AG04449 (cell line): ENCODE measurements around the gene GRID1.
A peak's percentile ranks its signal among the peaks of the same experiment; 100 is the strongest.

Source experiments
- CTCF ChIA-PET: fragments of 350-600 bp; formaldehyde crosslinking; extraction: SDS; loops from one replicate; lab custom pipeline; 2021; ENCODE audit warnings: antibody characterized with exemption; lab: Yijun Ruan, JAX
- POLR2A ChIA-PET: fragments of 400-600, 350-600 bp; formaldehyde crosslinking; extraction: SDS; loops from one replicate; lab custom pipeline; 2020; ENCODE audit warnings: antibody characterized with exemption, inconsistent platforms; lab: Yijun Ruan, JAX
- DNase-seq: peaks from one replicate; pipeline ENCODE4 v3.0.0-alpha.2; 2010; ENCODE audit warnings: low read depth, low spot score
- H3K4me3 ChIP-seq: 2 replicates; pipeline ENCODE4 v1.5.1; 2011; ENCODE audit warnings: low read depth, mild to moderate bottlenecking, control low read depth, low read length
- TF ChIP-seq, protein P1 (sequence below): IDR thresholded peaks from one replicate; pipeline ENCODE4 v1.5.1; 2011; ENCODE audit warnings: mild to moderate bottlenecking, moderate library complexity, low read length, control low read depth, inconsistent platforms; ENCODE audit not compliant: insufficient read depth; ENCODE audit errors: missing control alignments

GRID1 gene

DNA sequence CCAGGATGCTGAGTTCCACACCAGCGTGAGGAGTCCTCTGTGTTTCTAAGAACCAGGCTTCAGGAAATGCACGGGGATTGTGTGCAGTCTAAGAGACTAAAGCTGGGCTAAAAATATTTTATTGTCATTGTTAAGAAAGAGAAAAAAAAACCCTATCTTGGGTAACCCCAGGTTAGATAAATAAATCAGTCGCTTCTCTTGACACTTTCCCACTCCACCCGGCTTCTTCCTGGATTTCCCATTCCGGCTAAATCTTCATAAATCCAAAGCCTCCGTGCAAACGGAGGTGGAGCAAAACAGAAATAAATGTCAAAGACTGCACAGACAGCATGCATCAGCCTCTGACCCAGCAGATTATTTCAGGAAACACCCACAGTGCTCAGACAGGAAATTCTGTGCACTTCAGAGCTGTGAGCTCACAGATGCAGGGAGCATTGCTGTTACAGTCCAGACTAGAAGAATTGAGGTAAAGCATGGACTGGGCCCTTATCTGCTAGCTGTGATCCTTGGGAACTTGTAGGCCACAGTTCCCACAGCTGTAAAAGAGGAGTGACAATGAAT lies 44.8 kb upstream of the GRID1 start:
- CTCF ChIA-PET, result interaction anchor here (0.8 to 2.5 kb wide), 3 partner anchors 10 to 173 kb away, joined by 3 to 24 read pairs (median 9); no protein-coding TSS in a partner anchor
- peak; percentile 61 for DNase-seq
- TF ChIP-seq, protein P1, sequence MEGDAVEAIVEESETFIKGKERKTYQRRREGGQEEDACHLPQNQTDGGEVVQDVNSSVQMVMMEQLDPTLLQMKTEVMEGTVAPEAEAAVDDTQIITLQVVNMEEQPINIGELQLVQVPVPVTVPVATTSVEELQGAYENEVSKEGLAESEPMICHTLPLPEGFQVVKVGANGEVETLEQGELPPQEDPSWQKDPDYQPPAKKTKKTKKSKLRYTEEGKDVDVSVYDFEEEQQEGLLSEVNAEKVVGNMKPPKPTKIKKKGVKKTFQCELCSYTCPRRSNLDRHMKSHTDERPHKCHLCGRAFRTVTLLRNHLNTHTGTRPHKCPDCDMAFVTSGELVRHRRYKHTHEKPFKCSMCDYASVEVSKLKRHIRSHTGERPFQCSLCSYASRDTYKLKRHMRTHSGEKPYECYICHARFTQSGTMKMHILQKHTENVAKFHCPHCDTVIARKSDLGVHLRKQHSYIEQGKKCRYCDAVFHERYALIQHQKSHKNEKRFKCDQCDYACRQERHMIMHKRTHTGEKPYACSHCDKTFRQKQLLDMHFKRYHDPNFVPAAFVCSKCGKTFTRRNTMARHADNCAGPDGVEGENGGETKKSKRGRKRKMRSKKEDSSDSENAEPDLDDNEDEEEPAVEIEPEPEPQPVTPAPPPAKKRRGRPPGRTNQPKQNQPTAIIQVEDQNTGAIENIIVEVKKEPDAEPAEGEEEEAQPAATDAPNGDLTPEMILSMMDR, result no peak
- POLR2A ChIA-PET, result interaction anchor here (0.6 to 2.3 kb wide), 4 partner anchors 11 to 498 kb away, joined by 3 to 15 read pairs (median 3); no protein-coding TSS in a partner anchor
- no peak overlapping the region; the same call in 1 of the 2 replicates for H3K4me3 ChIP-seq

DNA sequence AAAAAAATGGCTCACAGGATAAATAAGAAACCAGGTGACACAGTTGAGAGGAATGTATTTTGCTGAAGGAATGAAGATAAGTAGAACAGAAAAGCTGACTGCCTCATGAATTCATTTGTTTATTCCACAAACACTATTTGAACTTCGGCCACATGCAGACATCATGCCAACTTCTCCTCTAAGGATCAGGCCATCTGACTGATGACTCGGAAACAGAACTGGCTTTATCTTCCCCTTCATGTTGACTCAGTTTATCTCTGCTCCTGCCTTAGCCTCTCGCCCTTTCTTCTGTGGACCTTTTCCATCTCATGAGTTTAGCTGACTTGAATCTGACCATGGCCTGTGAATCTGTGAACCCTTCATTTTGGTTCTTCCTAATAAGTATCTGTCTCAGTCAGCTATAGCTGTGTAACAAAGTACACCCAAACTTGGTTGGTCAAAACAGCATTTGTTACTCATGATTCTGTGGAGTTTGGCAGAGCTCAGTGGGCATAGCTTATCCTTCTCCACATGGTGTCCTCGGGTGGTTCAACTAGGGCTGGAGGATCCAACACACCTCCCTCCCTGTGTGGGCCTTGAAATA lies 44.0 kb upstream of the GRID1 start:
- CTCF ChIA-PET, result interaction anchor here (2.4 to 2.5 kb wide), 2 partner anchors 9 to 174 kb away, joined by 9 to 24 read pairs; no protein-coding TSS in a partner anchor
- peak; percentile 59 for DNase-seq
- POLR2A ChIA-PET, result interaction anchor here (2.3 kb wide), 1 partner anchor 10 kb away, joined by 15 read pairs; no protein-coding TSS in a partner anchor
- H3K4me3 ChIP-seq, result no peak overlapping the region
- TF ChIP-seq, protein P1, result no peak

GRCh38 chr10:86409183-86409582 lies 42.6 kb upstream of the GRID1 start:
- TF ChIP-seq, protein P1, result no peak
- CTCF ChIA-PET, result interaction anchor here (2.3 kb wide), 1 partner anchor 9 kb away, joined by 9 read pairs; no protein-coding TSS in a partner anchor
- no peak overlapping the region for H3K4me3 ChIP-seq
- POLR2A ChIA-PET, result no interaction called here
- no peak for DNase-seq

- CTCF ChIA-PET, result interaction anchor here (4.0 to 5.8 kb wide), 2 partner anchors 8 to 183 kb away, joined by 24 to 120 read pairs; no protein-coding TSS in a partner anchor
- POLR2A ChIA-PET, result no interaction called here
- no peak overlapping the region for H3K4me3 ChIP-seq
- DNase-seq, result no peak
- TF ChIP-seq, protein P1, result no peak
Observed at GRCh38 chr10:86403183-86403797, 36.7 kb upstream of the GRID1 start.

DNA sequence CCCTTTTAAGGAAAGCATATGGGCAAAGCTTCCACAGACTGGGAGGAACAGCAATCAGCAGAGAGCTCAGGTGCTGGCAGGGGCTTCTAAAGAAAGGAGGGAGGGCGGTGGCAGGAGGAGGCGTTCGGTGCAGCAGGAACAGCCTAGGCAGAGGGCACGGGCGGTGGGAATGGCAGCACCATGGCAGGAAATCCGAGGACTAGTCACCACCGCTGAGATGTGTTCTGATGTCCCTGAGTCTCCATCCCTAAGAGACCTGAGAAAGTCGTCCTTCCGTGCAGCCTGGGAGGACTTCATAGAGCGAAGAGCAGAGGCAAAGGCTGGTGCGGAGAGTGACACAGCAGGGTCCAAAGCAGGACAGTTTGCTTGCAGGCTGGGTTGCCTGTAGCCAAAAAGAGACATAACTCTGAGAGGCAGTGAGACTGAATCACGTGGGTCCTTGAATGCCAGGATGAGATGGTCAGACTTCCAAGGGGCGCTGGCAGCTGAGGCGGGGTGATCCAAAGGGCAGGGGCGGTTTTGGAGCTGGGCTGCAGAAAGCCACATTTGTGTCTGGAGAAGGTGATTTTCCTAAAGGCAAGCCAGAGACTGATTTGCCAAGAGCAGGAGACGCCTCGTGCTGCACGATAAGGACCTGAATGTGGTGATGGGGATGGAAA lies 35.8 kb upstream of the GRID1 start:
- H3K4me3 ChIP-seq, result peak overlapping the region; percentile 26
- DNase-seq, result no peak
- POLR2A ChIA-PET, result interaction anchor here (1.1 kb wide), 1 partner anchor 128 kb away, joined by 4 read pairs; no protein-coding TSS in a partner anchor

More for the DNA sequence above, 35.8 kb upstream of the GRID1 start:
- CTCF ChIA-PET, result interaction anchor here (1.2 to 5.8 kb wide), 3 partner anchors 9 to 281 kb away, joined by 3 to 120 read pairs (median 24); no protein-coding TSS in a partner anchor
- TF ChIP-seq, protein P1, result no peak
